ENCODE results near the gene BTG3. TPM values are rescaled to one million over a fixed set of nuclear protein-coding genes. Genes with fewer than 3 reads are reported as not detected.

Gene BTG3
- total and polyA plus RNA-seq, 2 donors from 2014 or later, result 27.4 to 28.9 TPM

DNA sequence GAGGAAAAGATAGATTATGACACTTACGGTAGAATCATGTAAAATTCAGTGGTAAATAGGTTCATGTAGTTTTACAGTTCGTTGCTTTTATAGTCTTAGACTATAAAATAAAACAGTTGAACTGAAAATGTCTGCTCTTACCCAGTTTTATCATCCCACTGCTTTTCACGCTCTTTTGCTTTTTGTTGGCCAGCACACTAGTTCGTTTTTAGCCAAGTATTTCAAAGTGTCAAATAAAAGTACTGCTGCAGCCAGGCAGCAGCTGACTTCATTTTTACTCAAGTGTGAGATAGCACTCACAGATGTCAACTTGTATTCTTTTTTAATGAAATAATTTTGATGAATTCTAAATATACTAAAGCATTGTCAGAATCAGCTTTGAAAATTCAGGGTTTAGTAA lies 18.5 kb upstream of the BTG3 start:
- no peak overlapping the region for H3K4me3 ChIP-seq (ENCODE audit: low read length in 3 of 3)
- TF ChIP-seq, protein P1, sequence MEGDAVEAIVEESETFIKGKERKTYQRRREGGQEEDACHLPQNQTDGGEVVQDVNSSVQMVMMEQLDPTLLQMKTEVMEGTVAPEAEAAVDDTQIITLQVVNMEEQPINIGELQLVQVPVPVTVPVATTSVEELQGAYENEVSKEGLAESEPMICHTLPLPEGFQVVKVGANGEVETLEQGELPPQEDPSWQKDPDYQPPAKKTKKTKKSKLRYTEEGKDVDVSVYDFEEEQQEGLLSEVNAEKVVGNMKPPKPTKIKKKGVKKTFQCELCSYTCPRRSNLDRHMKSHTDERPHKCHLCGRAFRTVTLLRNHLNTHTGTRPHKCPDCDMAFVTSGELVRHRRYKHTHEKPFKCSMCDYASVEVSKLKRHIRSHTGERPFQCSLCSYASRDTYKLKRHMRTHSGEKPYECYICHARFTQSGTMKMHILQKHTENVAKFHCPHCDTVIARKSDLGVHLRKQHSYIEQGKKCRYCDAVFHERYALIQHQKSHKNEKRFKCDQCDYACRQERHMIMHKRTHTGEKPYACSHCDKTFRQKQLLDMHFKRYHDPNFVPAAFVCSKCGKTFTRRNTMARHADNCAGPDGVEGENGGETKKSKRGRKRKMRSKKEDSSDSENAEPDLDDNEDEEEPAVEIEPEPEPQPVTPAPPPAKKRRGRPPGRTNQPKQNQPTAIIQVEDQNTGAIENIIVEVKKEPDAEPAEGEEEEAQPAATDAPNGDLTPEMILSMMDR (IDR thresholded peaks at IDR 0.05; ENCODE audit: borderline replicate concordance, extremely low read depth, insufficient read depth), result no peak
- H3K36me3 ChIP-seq (ENCODE audit: control insufficient read depth in 2 of 3, insufficient read depth in 3 of 3, low read length in 3 of 3), result no peaks in the 10 kb centered on the region
- peaks cover 0 to 2% (median 0%) of the 10 kb centered on the region in 3 donors for H3K9me3 ChIP-seq (ENCODE audit: control insufficient read depth in 2 of 3, insufficient read depth in 1 of 3, low read length in 3 of 3)
- intact Hi-C loops (cut with DNase I), result no loop called here
- H3K27ac ChIP-seq (ENCODE audit: low read depth in 2 of 2, low read length in 2 of 2), result no peak overlapping the region
- DNase-seq (peak in 1 of 5 donors; percentile 43), FAIRE-seq (no peak)
- no peaks in the 10 kb centered on the region for H3K27me3 ChIP-seq (ENCODE audit: control insufficient read depth, insufficient read depth, low read length)
- no peaks in the 10 kb centered on the region for H3K4me1 ChIP-seq (ENCODE audit: control insufficient read depth in 2 of 3, insufficient read depth in 2 of 3, low read depth in 1 of 3, low read length in 3 of 3)
- H3K9ac ChIP-seq (ENCODE audit: low read length in 3 of 3), result no peak overlapping the region

DNA sequence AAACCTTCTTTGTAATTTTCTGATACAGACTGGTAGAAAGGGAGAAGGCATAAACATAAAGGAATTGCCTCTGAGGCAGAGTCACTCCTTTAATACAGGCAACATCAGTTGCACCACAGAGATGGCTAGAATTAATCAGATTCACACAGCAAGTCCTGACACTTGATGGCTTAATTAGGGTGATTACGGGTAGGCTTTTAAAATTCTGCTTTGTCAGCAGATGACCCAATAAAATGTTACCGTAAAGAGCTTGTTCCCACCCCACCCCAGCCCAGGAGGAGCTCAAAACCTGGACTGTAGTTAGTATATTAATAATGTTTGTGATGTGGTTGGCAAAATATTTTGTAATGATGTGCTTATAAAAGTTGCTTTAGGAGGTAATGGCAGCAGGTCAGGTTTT lies 9.3 kb upstream of the BTG3 start:
- no peak overlapping the region for H3K27ac ChIP-seq (ENCODE audit: low read depth in 2 of 2, low read length in 2 of 2)
- no peak for FAIRE-seq
- no peak overlapping the region for H3K4me3 ChIP-seq (ENCODE audit: low read length in 3 of 3)
- H3K27me3 ChIP-seq (ENCODE audit: control insufficient read depth, insufficient read depth, low read length), result no peaks in the 10 kb centered on the region
- H3K9me3 ChIP-seq (ENCODE audit: control insufficient read depth in 2 of 3, insufficient read depth in 1 of 3, low read length in 3 of 3), result no peaks in the 10 kb centered on the region
- no peaks in the 10 kb centered on the region for H3K36me3 ChIP-seq (ENCODE audit: control insufficient read depth in 2 of 3, insufficient read depth in 3 of 3, low read length in 3 of 3)
- intact Hi-C loops (cut with DNase I), result no loop called here
- no peaks in the 10 kb centered on the region for H3K4me1 ChIP-seq (ENCODE audit: control insufficient read depth in 2 of 3, insufficient read depth in 2 of 3, low read depth in 1 of 3, low read length in 3 of 3)
- H3K9ac ChIP-seq (ENCODE audit: low read length in 3 of 3), result no peak overlapping the region
- TF ChIP-seq, protein P1 (IDR thresholded peaks at IDR 0.05; ENCODE audit: borderline replicate concordance, extremely low read depth, insufficient read depth), result no peak
- DNase-seq, result no peak

DNA sequence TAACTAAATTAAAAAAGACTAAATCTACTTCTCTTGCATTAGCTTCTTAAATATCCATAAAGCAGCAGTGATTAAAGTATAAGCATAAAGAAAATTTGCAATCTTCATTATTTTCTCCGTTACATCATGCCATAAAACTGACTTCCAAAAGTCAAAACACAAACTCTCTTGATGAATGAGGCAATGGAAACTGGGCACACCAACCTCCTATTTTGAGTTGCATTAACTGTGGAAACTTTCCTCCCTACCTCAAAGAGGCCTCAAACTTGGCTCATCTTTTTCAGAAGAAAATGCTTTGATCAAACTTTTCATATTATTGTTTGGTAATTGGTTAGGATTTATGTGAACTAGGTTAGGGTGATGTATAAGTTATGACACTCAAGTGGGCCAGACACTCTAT lies 4.1 kb upstream of the BTG3 start:
- intact Hi-C loops (cut with DNase I), result no loop called here
- TF ChIP-seq, protein P1 (IDR thresholded peaks at IDR 0.05; ENCODE audit: borderline replicate concordance, extremely low read depth, insufficient read depth), result no peak
- Histone ChIP-seq H3K4me3 (ENCODE audit: low read length in 3 of 3) (no peak overlapping the region), H3K9ac (ENCODE audit: low read length in 3 of 3) (no peak overlapping the region), H3K4me1 (ENCODE audit: control insufficient read depth in 2 of 3, insufficient read depth in 2 of 3, low read depth in 1 of 3, low read length in 3 of 3) (no peaks in the 10 kb centered on the region), H3K36me3 (ENCODE audit: control insufficient read depth in 2 of 3, insufficient read depth in 3 of 3, low read length in 3 of 3) (no peaks in the 10 kb centered on the region), H3K27ac (ENCODE audit: low read depth in 2 of 2, low read length in 2 of 2) (no peak overlapping the region), H3K27me3 (ENCODE audit: control insufficient read depth, insufficient read depth, low read length) (no peaks in the 10 kb centered on the region), H3K9me3 (ENCODE audit: control insufficient read depth in 2 of 3, insufficient read depth in 1 of 3, low read length in 3 of 3) (no peaks in the 10 kb centered on the region)
- FAIRE-seq, result no peak
- DNase-seq, result no peak

DNA sequence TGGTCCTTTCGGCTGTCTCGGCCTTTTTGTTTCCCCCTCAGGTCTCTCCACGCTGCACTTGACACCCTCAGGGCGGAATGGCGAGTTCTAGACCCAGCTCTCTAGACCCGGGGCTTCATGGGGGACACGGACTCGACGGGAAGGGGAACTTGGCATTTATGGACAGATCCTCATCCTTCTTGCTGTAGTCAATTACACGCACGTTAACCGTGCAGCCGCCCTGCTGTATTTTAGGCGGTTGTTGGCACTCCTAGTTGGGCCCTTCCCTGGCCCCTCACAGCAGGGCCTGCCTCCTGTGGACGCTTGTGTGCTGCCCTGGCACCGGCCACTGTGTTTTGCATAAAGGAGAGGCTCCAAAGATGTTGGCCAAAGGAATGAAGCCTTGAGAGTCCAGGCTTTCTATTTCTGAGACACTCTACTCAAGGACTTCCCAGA lies 558 bp upstream of the BTG3 start:
- peak overlapping the region in 2 of 3 donors; percentile 3 to 97 for H3K9ac ChIP-seq (ENCODE audit: low read length in 3 of 3)

More for the DNA sequence above, 558 bp upstream of the BTG3 start:
- peak overlapping the region; percentile 30 to 73 (median 60) for H3K4me3 ChIP-seq (ENCODE audit: low read length in 3 of 3)
- H3K36me3 ChIP-seq (ENCODE audit: control insufficient read depth in 2 of 3, insufficient read depth in 3 of 3, low read length in 3 of 3), result no peaks in the 10 kb centered on the region
- H3K27ac ChIP-seq (ENCODE audit: low read depth in 2 of 2, low read length in 2 of 2), result peak overlapping the region; percentile 56 to 83
- FAIRE-seq (no peak), DNase-seq (peak in 2 of 5 donors; percentile 77 to 85)
- intact Hi-C loops (cut with DNase I), result no loop called here
- no peaks in the 10 kb centered on the region for H3K9me3 ChIP-seq (ENCODE audit: control insufficient read depth in 2 of 3, insufficient read depth in 1 of 3, low read length in 3 of 3)
- TF ChIP-seq, protein P1 (IDR thresholded peaks at IDR 0.05; ENCODE audit: borderline replicate concordance, extremely low read depth, insufficient read depth), result no peak
- no peaks in the 10 kb centered on the region for H3K27me3 ChIP-seq (ENCODE audit: control insufficient read depth, insufficient read depth, low read length)
- H3K4me1 ChIP-seq (ENCODE audit: control insufficient read depth in 2 of 3, insufficient read depth in 2 of 3, low read depth in 1 of 3, low read length in 3 of 3), result peaks cover 0 to 5% (median 3%) of the 10 kb centered on the region in 3 donors

All from kidney (tissue), 14 donors.